Caco-2 (cell line): Measurements from ENCODE around the gene GRIK3. TPM values are rescaled to one million over a fixed set of nuclear protein-coding genes. Genes with fewer than 3 reads are reported as not detected.

Experiments used
- BruUV-seq: library from RNA; stranded (reverse); fragments of 400-500 nt; replicated peaks from 2 replicates; lab custom pipeline; 2021; lab: Mats Ljungman, UMichigan
- CTCF ChIA-PET: fragments of 300-600 bp; sonication (Branson Sonifier 250); formaldehyde crosslinking; loops from one replicate; lab custom pipeline; 2022; ENCODE audit warnings: antibody characterized with exemption; lab: Charles Lee
- POLR2A ChIA-PET: fragments of 300-600 bp; sonication (Branson Sonifier 250); formaldehyde crosslinking; loops from one replicate; lab custom pipeline; 2022; ENCODE audit warnings: antibody characterized with exemption; lab: Charles Lee
- DNase-seq, 2 experiments: peaks; one replicate each; pipeline versions ENCODE4 v3.0.0 to v3.0.0-alpha.2; 2020 to 2022
- H3K27me3 ChIP-seq: replicated peaks from 2 replicates; pipeline ENCODE4 v1.6.0; 2011; ENCODE audit warnings: low read length; ENCODE audit not compliant: control insufficient read depth, insufficient read depth
- H3K36me3 ChIP-seq: 2 replicates; pipeline ENCODE4 v1.5.1; 2011; ENCODE audit warnings: low read length; ENCODE audit not compliant: control insufficient read depth, insufficient read depth
- H3K4me1 ChIP-seq: fragments of 250-450 bp; sonication (Bioruptor Pico); 2 replicates; pipeline ENCODE4 v1.5.1; 2020; ENCODE audit warnings: mild to moderate bottlenecking
- H3K4me3 ChIP-seq: 2 replicates; pipeline ENCODE4 v1.5.1; 2011; ENCODE audit warnings: low read depth, mild to moderate bottlenecking, control low read depth, low read length
- H3K9me3 ChIP-seq: fragments of 250-450 bp; sonication (Bioruptor Pico); 2 replicates; pipeline ENCODE4 v1.5.1; 2020; ENCODE audit warnings: mild to moderate bottlenecking, moderate library complexity
- H3K27ac Mint-ChIP-seq: one replicate; pipeline ENCODE4 v1.8.0; 2022; ENCODE audit warnings: mixed read lengths; ENCODE audit not compliant: unreplicated experiment
- H3K27me3 Mint-ChIP-seq: one replicate; pipeline ENCODE4 v1.8.0; 2022; ENCODE audit warnings: mixed read lengths; ENCODE audit not compliant: insufficient read depth, unreplicated experiment
- H3K36me3 Mint-ChIP-seq: one replicate; pipeline ENCODE4 v1.8.0; 2022; ENCODE audit warnings: mild to moderate bottlenecking, mixed read lengths; ENCODE audit not compliant: insufficient read depth, unreplicated experiment
- H3K4me1 Mint-ChIP-seq: one replicate; pipeline ENCODE4 v1.8.0; 2022; ENCODE audit warnings: low read depth, mixed read lengths; ENCODE audit not compliant: unreplicated experiment
- H3K4me3 Mint-ChIP-seq: one replicate; pipeline ENCODE4 v1.8.0; 2022; ENCODE audit warnings: mild to moderate bottlenecking, moderate library complexity, mixed read lengths; ENCODE audit not compliant: unreplicated experiment
- H3K9me3 Mint-ChIP-seq: one replicate; pipeline ENCODE4 v1.8.0; 2022; ENCODE audit warnings: mixed read lengths; ENCODE audit not compliant: unreplicated experiment
- intact Hi-C: fragments of 100-400 bp; cut with micrococcal nuclease; formaldehyde crosslinking; loops from one replicate; pipeline ENCODE4 v1.10.0; 2022; ENCODE audit not compliant: unreplicated experiment
- total RNA-seq: library from RNA; stranded (reverse); gene quantifications from 2 replicates; pipeline ENCODE4 v1.2.3, GENCODE V29; 2022
- TF ChIP-seq, protein P1 (sequence below), 2 experiments: fragments of 200-600 bp in 1 of 2; IDR thresholded peaks; 1 replicate in 1 of 2; 2 replicates in 1 of 2; pipeline versions ENCODE4 v1.5.1 to v1.8.0; 2011 to 2022; ENCODE audit warnings: antibody characterized with exemption in 1 of 2, control low read depth in 1 of 2, inconsistent platforms in 1 of 2, low read depth in 1 of 2, low read length in 1 of 2, mild to moderate bottlenecking in 1 of 2, moderate library complexity in 1 of 2; ENCODE audit not compliant: insufficient read depth in 1 of 2, severe bottlenecking in 1 of 2, unreplicated experiment in 1 of 2

The GRIK3 gene
- total RNA-seq, 1 experiment from 2014 or later = not detected

DNA sequence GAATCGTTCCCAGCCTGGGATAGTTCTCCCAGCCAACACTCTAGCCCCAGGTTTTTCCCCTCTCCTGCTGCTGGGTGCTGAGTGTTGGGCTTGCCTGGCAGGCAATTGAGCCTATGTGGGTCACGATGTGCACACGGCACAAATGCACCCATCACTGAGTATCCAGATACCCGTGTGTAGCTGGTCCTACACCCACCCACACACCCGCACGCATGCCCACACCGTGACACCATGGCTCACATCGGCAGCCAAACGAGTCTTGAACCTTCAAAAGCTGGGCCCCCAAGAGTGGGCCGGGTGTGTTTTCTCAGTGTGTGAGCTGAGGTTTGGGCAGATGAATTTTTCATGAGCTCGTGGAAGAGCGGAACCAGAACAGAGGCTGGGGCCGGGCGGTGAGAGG lies 188.5 kb downstream of the GRIK3 start:
- peaks cover 11% of the 10 kb centered on the region for H3K27me3 Mint-ChIP-seq
- H3K27me3 ChIP-seq = no peaks in the 10 kb centered on the region
- CTCF ChIA-PET = no interaction called here
- no peak for DNase-seq
- no TSS peak for BruUV-seq
- no peaks in the 10 kb centered on the region for H3K36me3 ChIP-seq
- no peaks in the 10 kb centered on the region for H3K9me3 ChIP-seq
- H3K36me3 Mint-ChIP-seq = no peaks in the 10 kb centered on the region
- H3K4me3 ChIP-seq = no peak overlapping the region
- no peaks in the 10 kb centered on the region for H3K4me1 ChIP-seq
- no peak overlapping the region for H3K4me3 Mint-ChIP-seq
- TF ChIP-seq, protein P1, sequence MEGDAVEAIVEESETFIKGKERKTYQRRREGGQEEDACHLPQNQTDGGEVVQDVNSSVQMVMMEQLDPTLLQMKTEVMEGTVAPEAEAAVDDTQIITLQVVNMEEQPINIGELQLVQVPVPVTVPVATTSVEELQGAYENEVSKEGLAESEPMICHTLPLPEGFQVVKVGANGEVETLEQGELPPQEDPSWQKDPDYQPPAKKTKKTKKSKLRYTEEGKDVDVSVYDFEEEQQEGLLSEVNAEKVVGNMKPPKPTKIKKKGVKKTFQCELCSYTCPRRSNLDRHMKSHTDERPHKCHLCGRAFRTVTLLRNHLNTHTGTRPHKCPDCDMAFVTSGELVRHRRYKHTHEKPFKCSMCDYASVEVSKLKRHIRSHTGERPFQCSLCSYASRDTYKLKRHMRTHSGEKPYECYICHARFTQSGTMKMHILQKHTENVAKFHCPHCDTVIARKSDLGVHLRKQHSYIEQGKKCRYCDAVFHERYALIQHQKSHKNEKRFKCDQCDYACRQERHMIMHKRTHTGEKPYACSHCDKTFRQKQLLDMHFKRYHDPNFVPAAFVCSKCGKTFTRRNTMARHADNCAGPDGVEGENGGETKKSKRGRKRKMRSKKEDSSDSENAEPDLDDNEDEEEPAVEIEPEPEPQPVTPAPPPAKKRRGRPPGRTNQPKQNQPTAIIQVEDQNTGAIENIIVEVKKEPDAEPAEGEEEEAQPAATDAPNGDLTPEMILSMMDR (IDR thresholded peaks at IDR 0.05; ENCODE audit: insufficient read depth in 1 of 2, low read depth in 1 of 2, low read length in 1 of 2, severe bottlenecking in 1 of 2, unreplicated experiment in 1 of 2) = no peak
- no peaks in the 10 kb centered on the region for H3K9me3 Mint-ChIP-seq
- H3K4me1 Mint-ChIP-seq = no peaks in the 10 kb centered on the region
- intact Hi-C loops = no loop called here
- no peak overlapping the region for H3K27ac Mint-ChIP-seq
- POLR2A ChIA-PET = no interaction called here

DNA sequence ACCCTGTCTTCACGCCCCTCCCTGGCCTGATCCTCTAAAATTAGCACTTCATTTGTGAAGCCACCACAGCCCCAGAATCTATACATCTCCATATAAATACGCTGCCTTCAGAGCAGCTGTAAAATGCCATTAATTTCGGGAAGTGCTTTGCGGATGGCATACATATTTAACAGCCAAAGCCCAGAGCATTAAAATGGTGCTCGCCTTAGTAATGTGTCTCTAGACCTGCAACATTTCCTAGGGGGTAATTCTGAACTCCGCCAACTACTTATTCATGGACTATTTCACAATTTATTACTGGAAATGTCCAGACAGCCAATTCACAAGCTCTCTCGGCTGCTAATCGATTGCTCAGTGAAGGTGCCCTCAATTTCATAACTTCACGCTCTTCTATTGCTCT lies 189.4 kb downstream of the GRIK3 start:
- BruUV-seq = no TSS peak
- Mint-ChIP-seq H3K36me3 (no peaks in the 10 kb centered on the region), H3K27me3 (peaks cover 11% of the 10 kb centered on the region), H3K4me3 (no peak overlapping the region), H3K27ac (no peak overlapping the region), H3K4me1 (no peaks in the 10 kb centered on the region), H3K9me3 (no peaks in the 10 kb centered on the region)
- Histone ChIP-seq H3K9me3 (no peaks in the 10 kb centered on the region), H3K27me3 (no peaks in the 10 kb centered on the region), H3K4me3 (no peak overlapping the region), H3K36me3 (no peaks in the 10 kb centered on the region), H3K4me1 (no peaks in the 10 kb centered on the region)
- POLR2A ChIA-PET = no interaction called here
- CTCF ChIA-PET = no interaction called here
- intact Hi-C loops = no loop called here
- DNase-seq = no peak
- TF ChIP-seq, protein P1 (IDR thresholded peaks at IDR 0.05; ENCODE audit: insufficient read depth in 1 of 2, low read depth in 1 of 2, low read length in 1 of 2, severe bottlenecking in 1 of 2, unreplicated experiment in 1 of 2) = no peak

DNA sequence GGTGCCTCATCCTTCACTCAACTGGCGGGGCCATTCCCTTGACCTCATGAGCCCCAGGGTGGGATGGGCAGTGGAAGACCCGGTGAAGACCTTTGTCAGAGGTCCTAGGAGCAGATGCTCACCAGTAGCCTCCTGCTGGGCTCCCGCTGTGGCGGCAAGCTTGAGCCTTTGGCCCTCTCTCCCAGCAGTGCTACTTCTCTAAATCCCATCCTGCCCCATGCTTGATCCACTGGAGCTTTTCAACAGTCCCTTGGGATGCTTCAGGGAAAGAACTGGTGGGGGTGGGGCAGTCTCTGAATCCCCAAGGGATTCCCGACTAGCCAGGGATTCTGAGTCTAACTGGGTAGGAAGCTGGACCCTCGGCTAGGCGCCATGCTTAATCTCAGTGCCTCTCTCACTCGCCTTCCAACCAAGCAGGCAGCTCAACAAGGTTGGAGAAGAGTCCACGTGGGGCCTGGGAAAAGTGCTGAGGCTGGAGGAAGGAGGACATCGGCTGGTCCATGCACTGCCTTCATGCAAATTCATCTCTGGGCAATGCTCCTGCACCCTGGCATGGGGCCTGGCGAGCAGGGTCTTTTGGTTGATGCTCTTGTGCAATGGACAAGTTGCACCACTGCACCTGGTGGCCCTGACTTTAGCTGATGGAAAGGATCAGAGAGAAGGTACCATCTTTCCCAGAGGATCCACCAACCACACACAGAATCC lies 190.3 kb downstream of the GRIK3 start:
- Histone ChIP-seq H3K9me3 (no peaks in the 10 kb centered on the region), H3K4me3 (no peak overlapping the region), H3K36me3 (no peaks in the 10 kb centered on the region), H3K27me3 (no peaks in the 10 kb centered on the region), H3K4me1 (no peaks in the 10 kb centered on the region)
- Mint-ChIP-seq H3K4me3 (no peak overlapping the region), H3K9me3 (no peaks in the 10 kb centered on the region), H3K36me3 (no peaks in the 10 kb centered on the region), H3K27ac (no peak overlapping the region), H3K27me3 (peaks cover 11% of the 10 kb centered on the region), H3K4me1 (no peaks in the 10 kb centered on the region)
- DNase-seq = no peak
- CTCF ChIA-PET = no interaction called here
- no TSS peak for BruUV-seq
- TF ChIP-seq, protein P1 (IDR thresholded peaks at IDR 0.05; ENCODE audit: insufficient read depth in 1 of 2, low read depth in 1 of 2, low read length in 1 of 2, severe bottlenecking in 1 of 2, unreplicated experiment in 1 of 2) = no peak
- POLR2A ChIA-PET = no interaction called here
- intact Hi-C loops = no loop called here
